Measurements from ENCODE around the gene ADAMTSL2.

Gene ADAMTSL2

DNA sequence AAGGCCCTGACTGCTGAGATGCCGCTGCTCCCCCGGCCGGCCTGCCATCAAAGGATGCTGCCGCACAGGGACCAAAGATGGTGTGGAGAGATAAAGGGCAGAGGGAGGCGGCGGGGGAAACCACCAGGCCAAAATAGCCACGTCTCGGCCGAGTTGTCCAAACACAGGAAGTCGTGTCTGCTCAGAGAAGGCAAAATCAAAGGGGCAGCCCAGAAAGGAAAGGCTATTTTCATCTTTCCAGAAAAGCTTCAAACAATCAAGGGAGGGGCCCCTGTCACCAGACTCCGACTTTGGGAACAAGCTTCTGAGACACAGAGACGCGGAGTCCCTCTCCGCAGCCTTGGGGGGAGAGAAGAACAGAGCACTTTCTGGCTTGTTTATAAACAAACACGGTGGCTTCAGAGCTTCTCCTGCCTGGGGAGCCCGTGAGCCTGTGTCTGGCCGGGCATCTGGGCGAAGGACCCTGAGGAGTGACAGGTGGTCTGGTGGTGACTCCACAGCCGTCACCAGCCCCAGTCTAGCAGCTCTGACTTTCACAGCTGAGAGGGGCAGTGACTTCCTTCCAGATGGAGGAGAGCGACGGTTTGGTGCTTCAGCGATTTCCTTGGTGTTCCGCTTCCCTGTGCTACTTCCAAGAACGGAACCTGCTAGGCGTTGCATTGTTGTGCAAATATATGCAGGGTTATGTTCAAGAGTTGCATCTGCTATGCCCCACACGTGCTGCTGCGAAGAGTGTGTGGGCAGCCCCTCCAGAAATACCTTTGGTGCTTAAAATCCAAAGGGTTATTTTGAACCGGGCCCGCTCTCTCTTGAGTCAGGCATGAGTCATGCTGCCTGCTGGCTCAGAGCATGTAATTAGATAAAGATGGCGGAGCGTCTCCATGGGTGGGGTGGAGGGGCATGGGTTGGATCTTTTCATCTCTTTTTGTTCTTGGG lies 24.0 kb downstream of the ADAMTSL2 start:
- Histone ChIP-seq H3K27me3 (ENCODE audit: insufficient read depth, poor library complexity, severe bottlenecking) (no peaks in the 10 kb centered on the region), H3K4me3 (replicated peaks; ENCODE audit: insufficient read depth, low read length) (no peak overlapping the region), H3K27ac (replicated peaks) (no peak overlapping the region)
- peak; percentile 33 to 50 for DNase-seq (ENCODE audit: low read depth in 1 of 2, low spot score in 1 of 2)
- TF ChIP-seq, protein P1, sequence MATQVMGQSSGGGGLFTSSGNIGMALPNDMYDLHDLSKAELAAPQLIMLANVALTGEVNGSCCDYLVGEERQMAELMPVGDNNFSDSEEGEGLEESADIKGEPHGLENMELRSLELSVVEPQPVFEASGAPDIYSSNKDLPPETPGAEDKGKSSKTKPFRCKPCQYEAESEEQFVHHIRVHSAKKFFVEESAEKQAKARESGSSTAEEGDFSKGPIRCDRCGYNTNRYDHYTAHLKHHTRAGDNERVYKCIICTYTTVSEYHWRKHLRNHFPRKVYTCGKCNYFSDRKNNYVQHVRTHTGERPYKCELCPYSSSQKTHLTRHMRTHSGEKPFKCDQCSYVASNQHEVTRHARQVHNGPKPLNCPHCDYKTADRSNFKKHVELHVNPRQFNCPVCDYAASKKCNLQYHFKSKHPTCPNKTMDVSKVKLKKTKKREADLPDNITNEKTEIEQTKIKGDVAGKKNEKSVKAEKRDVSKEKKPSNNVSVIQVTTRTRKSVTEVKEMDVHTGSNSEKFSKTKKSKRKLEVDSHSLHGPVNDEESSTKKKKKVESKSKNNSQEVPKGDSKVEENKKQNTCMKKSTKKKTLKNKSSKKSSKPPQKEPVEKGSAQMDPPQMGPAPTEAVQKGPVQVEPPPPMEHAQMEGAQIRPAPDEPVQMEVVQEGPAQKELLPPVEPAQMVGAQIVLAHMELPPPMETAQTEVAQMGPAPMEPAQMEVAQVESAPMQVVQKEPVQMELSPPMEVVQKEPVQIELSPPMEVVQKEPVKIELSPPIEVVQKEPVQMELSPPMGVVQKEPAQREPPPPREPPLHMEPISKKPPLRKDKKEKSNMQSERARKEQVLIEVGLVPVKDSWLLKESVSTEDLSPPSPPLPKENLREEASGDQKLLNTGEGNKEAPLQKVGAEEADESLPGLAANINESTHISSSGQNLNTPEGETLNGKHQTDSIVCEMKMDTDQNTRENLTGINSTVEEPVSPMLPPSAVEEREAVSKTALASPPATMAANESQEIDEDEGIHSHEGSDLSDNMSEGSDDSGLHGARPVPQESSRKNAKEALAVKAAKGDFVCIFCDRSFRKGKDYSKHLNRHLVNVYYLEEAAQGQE (IDR thresholded peaks at IDR 0.05; ENCODE audit: insufficient replicate concordance, low read depth), result no peak

DNA sequence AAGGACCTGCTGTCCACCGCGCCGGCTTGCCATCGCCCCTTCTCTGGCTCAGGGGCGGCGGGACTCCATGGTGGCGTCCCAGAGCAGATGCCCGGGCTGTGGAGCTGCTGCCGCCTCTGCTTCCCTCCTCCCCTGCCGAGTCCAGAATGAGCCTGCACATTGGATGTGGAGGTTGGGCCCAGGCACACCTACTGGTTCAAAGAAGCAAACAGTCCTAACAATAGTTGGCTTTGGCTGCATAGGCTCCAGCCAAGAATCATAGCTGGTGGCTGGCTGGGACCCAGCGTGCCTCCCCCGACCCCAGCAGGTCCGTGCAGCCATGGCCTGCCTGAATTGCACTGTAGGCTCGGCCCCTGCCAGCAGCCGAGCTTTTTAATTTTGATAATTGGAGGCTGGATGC lies 25.8 kb downstream of the ADAMTSL2 start:
- no peak for DNase-seq (ENCODE audit: low read depth in 1 of 2, low spot score in 1 of 2)
- Histone ChIP-seq H3K27ac (replicated peaks) (no peak overlapping the region), H3K27me3 (ENCODE audit: insufficient read depth, poor library complexity, severe bottlenecking) (no peaks in the 10 kb centered on the region), H3K4me3 (replicated peaks; ENCODE audit: insufficient read depth, low read length) (no peak overlapping the region)
- TF ChIP-seq CTCF (IDR thresholded peaks at IDR 0.05; ENCODE audit: insufficient read depth, low read length) (no peak), GABPA (IDR thresholded peaks at IDR 0.05; ENCODE audit: low read depth) (no peak), POLR2AphosphoS5 (IDR thresholded peaks at IDR 0.05; ENCODE audit: low read depth) (no peak), SPI1 (IDR thresholded peaks at IDR 0.05; ENCODE audit: borderline replicate concordance, low read depth) (no peak)
- TF ChIP-seq, protein P1 (IDR thresholded peaks at IDR 0.05; ENCODE audit: insufficient replicate concordance, low read depth), result no peak

DNA sequence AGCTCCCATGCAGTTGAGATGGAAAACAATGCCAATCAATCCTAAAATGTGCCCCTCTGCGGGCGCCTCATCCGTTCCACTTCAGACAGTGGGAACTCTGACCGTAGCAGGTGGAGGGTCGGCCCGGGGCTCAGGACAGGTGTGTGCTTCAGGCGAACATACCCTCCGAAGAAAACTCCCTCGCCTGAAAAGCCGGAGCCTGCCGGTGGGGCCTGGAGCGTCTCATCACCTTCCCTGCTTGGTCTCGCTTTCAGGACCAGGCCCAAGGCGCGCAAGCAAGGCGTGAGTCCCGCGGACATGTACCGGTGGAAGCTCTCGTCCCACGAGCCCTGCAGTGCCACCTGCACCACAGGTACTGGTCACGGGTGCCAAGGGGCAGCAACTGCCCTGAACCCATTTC lies 26.4 kb downstream of the ADAMTSL2 start:
- no peak overlapping the region for H3K27ac ChIP-seq (replicated peaks)
- no peak for DNase-seq (ENCODE audit: low read depth in 1 of 2, low spot score in 1 of 2)
- no peak for TF ChIP-seq GABPA (IDR thresholded peaks at IDR 0.05; ENCODE audit: low read depth)
- TF ChIP-seq, protein P1 (IDR thresholded peaks at IDR 0.05; ENCODE audit: insufficient replicate concordance, low read depth), result no peak
- no peak for TF ChIP-seq POLR2AphosphoS5 (IDR thresholded peaks at IDR 0.05; ENCODE audit: low read depth)
- no peak for TF ChIP-seq CTCF (IDR thresholded peaks at IDR 0.05; ENCODE audit: insufficient read depth, low read length)
- no peak for TF ChIP-seq SPI1 (IDR thresholded peaks at IDR 0.05; ENCODE audit: borderline replicate concordance, low read depth)
- H3K27me3 ChIP-seq (ENCODE audit: insufficient read depth, poor library complexity, severe bottlenecking), result no peaks in the 10 kb centered on the region
- no peak overlapping the region for H3K4me3 ChIP-seq (replicated peaks; ENCODE audit: insufficient read depth, low read length)

Measured in HL-60 (cell line).